Activated T-cell treated with anti-CD3 and anti-CD28 coated beads, Interleukin-2, amount 50 U/mL, for 24 hours (primary cell): ENCODE measurements around the gene DMBT1.

Experiments
- DNase-seq: peaks from one replicate; pipeline ENCODE4 v3.0.0-alpha.2; 2020
- H3K27ac Mint-ChIP-seq: 2 replicates; pipeline ENCODE4 v1.8.0; 2020; ENCODE audit warnings: mild to moderate bottlenecking, mixed read lengths
- H3K27me3 Mint-ChIP-seq: 2 replicates; pipeline ENCODE4 v1.8.0; 2020; ENCODE audit warnings: mixed read lengths
- H3K36me3 Mint-ChIP-seq: 2 replicates; pipeline ENCODE4 v1.8.0; 2020; ENCODE audit warnings: low read depth, mixed read lengths
- H3K4me1 Mint-ChIP-seq: 2 replicates; pipeline ENCODE4 v1.8.0; 2020; ENCODE audit warnings: low read depth, mixed read lengths
- H3K4me3 Mint-ChIP-seq: 2 replicates; pipeline ENCODE4 v1.8.0; 2020; ENCODE audit warnings: mild to moderate bottlenecking, moderate library complexity, mixed read lengths
- H3K9me3 Mint-ChIP-seq: 2 replicates; pipeline ENCODE4 v1.8.0; 2020; ENCODE audit warnings: mixed read lengths

The DMBT1 gene

DNA sequence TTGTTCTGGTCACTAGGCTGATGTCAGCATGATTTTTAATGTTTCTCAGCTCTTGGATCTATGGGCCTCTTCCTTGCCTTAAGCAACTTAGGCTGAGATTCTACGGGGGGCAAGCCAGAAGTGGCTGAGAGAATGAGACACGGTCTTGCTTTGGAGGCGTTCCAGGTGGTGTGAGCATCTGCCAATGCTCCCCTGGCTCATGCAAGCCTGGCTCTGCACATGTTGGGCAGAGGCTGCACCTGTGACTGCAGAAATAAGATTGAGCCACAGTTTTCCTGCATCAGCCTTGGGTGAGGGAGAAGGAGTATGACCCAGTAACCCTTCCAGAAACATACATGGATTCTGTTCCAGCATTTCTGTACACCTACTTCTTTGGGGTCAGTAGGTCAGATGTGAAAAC is 97.2 kb downstream of the DMBT1 start:
- no peaks in the 10 kb centered on the region for H3K4me1 Mint-ChIP-seq
- no peak overlapping the region for H3K27ac Mint-ChIP-seq
- H3K9me3 Mint-ChIP-seq, result no peaks in the 10 kb centered on the region
- peaks cover 24% of the 10 kb centered on the region for H3K27me3 Mint-ChIP-seq
- DNase-seq, result no peak
- no peaks in the 10 kb centered on the region for H3K36me3 Mint-ChIP-seq
- H3K4me3 Mint-ChIP-seq, result no peak overlapping the region

DNA sequence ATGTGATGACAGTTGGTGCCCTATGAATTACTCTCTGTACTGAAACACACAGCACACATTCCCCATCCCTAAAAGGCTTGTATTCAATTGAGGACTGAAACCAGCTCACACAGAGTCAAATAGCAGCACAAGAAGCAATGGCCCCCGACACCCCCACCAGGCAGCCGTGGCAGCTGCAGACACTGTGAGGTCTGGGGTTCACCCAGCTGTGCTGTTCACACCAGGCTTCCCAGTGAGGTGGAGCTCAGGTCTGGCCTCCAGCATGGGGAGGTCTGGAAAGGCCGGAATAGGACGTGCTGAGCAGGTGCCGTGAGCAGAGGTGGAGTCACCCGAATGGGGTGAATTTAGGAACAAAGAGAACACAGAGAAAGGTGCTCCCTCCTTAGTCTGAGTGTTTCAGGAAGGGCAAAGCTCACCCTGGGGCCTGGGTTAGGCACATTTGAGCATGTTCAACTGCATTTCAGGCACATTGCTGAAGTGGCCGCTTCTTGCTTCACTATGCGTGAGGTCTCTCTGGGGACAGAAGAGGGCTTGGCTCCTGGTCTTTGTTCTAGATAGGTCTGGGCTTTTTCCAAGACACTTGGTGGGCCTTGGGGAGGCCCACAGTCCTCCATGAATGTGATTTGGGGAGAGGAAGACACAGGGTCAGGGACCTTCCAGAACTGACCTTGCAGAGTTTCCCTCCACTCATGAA is 97.9 kb downstream of the DMBT1 start:
- H3K4me3 Mint-ChIP-seq, result no peak overlapping the region

DNA sequence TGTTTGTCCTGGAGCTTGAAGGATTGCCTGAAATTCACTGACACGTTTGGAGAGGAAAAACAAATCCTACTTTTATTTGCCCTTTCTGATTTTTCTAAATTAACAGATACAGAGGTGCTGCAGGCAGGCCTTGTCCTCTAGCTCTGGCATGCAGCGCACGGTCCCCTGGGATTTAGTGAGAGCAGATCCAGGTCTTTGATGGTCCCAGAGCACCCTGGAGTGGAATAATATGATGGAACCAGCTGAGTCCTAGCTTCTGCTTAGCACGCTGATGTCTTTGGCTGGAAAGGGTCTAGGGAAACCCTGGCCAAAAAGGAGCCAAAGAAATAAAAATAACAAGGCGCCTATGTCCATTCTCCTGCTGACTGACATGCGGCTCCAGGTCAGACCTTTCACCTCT is 98.6 kb downstream of the DMBT1 start:
- Mint-ChIP-seq H3K4me1 (no peaks in the 10 kb centered on the region), H3K9me3 (no peaks in the 10 kb centered on the region), H3K36me3 (no peaks in the 10 kb centered on the region), H3K27ac (no peak overlapping the region), H3K27me3 (peaks cover 25% of the 10 kb centered on the region), H3K4me3 (no peak overlapping the region)
- DNase-seq, result no peak

More for the DNA sequence above, 97.9 kb downstream of the DMBT1 start:
- no peak overlapping the region for H3K27ac Mint-ChIP-seq
- peaks cover 20% of the 10 kb centered on the region for H3K27me3 Mint-ChIP-seq
- no peaks in the 10 kb centered on the region for H3K36me3 Mint-ChIP-seq
- no peaks in the 10 kb centered on the region for H3K9me3 Mint-ChIP-seq
- no peaks in the 10 kb centered on the region for H3K4me1 Mint-ChIP-seq
- DNase-seq, result no peak

DNA sequence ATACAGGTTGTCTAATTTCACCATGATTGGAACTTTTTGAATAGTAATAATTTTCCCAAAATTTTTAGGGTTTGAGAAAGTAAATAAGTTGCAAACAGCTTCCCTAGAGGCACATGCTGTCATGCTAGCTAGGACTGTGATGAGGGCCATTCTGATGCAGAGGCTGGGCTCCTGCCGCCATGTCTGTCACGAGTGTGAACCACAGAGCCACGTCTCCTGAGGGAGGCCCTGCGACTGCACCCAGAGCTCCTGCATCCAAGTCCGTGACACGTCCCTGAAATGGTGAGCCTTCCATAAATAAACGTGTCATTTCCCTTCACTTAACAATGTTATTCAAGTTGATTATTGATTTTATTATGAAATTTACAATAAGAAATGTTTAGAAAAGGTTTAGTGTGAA is 99.1 kb downstream of the DMBT1 start:
- Mint-ChIP-seq H3K27ac (no peak overlapping the region), H3K9me3 (no peaks in the 10 kb centered on the region), H3K27me3 (peaks cover 26% of the 10 kb centered on the region), H3K4me3 (no peak overlapping the region), H3K36me3 (no peaks in the 10 kb centered on the region), H3K4me1 (no peaks in the 10 kb centered on the region)
- no peak for DNase-seq

DNA sequence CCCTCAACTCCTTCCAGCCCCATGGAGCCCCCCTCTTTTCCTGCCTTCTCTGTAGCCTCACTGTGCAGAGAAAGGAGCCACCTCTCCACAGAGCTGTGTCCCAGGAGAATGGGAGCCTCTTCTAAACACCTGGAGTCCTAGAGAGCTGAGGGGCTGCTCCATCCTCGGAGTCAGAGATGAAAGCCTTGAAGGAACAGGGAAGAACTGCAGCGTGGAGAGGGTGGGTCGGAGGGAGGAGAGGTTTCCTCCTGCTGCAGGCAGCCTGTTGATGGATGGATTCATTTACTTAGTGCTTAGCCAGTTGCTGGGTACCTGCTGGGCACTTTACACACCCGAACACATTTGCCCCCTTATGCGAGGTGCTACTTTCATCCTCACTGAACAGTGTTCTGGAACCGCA is 100.1 kb downstream of the DMBT1 start:
- no peaks in the 10 kb centered on the region for H3K36me3 Mint-ChIP-seq
- DNase-seq, result no peak
- H3K27ac Mint-ChIP-seq, result no peak overlapping the region
- H3K9me3 Mint-ChIP-seq, result no peaks in the 10 kb centered on the region
- H3K4me1 Mint-ChIP-seq, result no peaks in the 10 kb centered on the region
- no peak overlapping the region for H3K4me3 Mint-ChIP-seq
- H3K27me3 Mint-ChIP-seq, result peaks cover 24% of the 10 kb centered on the region

DNA sequence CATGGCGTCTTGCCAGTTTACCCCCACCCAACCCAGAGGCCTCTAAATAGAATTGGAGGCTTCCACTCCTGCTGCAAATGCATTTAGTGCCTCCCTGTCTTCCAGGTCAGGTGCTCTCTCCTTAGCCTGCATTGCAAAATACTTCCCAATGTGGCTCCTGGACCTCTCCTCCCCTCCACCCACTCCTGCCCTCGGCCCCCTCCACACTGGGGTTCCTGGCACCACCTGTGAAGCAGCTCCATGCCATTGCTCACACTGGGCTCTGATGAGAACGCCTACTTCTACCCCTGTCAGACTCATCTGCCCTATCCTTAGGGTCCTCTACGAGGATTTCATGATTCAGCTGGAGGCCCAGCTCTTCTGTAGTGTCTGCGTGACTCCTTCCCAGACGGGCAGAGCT is 101.7 kb downstream of the DMBT1 start:
- H3K36me3 Mint-ChIP-seq, result no peaks in the 10 kb centered on the region
- H3K4me1 Mint-ChIP-seq, result no peaks in the 10 kb centered on the region
- H3K4me3 Mint-ChIP-seq, result no peak overlapping the region
- H3K9me3 Mint-ChIP-seq, result no peaks in the 10 kb centered on the region
- no peak overlapping the region for H3K27ac Mint-ChIP-seq
- H3K27me3 Mint-ChIP-seq, result peaks cover 24% of the 10 kb centered on the region
- DNase-seq, result no peak

DNA sequence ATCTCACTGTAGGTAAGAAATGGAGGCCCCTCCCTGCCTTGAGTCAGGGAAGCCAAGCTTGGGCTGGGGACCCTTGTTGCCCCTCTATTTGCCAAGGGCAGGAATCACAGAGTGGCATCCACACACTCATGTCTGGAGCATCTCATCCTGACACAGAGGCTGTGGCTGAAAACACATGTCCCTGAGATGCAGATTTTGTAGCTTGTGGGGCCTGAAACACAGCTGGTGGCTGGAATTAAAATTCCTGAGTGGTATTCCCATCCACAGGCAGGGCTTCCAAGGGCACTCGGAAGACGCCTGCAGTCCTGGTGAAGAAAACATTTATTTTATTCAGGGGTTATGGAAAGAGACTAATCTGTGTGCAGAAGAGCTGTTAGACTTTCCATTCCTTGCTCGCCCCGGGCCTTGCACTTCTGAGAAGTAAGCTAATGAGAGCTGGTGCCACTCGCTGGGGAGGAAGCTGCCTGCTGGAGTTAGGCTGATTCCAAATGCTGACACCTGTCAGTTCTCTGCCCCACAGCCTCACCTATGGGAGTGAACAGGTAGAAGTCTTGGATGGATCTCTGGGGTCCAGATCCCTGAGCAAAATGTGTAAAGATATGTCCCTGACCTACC is 103.1 kb downstream of the DMBT1 start:
- DNase-seq, result no peak
- no peaks in the 10 kb centered on the region for H3K4me1 Mint-ChIP-seq
- H3K27ac Mint-ChIP-seq, result no peak overlapping the region
- H3K9me3 Mint-ChIP-seq, result no peaks in the 10 kb centered on the region
- peaks cover 31% of the 10 kb centered on the region for H3K27me3 Mint-ChIP-seq
- no peak overlapping the region for H3K4me3 Mint-ChIP-seq
- H3K36me3 Mint-ChIP-seq, result no peaks in the 10 kb centered on the region

DNA sequence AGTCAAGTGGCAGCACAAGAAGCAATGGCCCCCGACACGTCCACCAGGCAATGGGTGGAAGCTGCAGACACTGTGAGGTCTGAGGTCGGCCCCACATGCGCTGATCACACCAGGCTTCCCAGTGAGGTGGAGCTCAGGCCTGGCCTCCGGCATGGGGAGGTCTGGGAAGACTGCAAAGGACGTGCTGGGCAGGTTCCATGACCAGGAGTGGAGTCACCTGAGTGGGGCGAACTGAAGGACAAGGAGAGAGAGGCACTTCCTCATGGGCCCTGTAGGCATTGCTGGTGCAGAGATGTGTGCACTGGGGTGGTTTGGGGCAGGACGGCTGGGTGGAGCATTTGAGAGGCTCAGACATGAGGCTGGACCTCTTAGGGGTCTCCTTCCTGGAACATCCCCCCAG is 103.9 kb downstream of the DMBT1 start:
- Mint-ChIP-seq H3K36me3 (no peaks in the 10 kb centered on the region), H3K27ac (no peak overlapping the region), H3K4me3 (no peak overlapping the region), H3K9me3 (no peaks in the 10 kb centered on the region), H3K4me1 (no peaks in the 10 kb centered on the region), H3K27me3 (peaks cover 31% of the 10 kb centered on the region)
- DNase-seq, result no peak

DNA sequence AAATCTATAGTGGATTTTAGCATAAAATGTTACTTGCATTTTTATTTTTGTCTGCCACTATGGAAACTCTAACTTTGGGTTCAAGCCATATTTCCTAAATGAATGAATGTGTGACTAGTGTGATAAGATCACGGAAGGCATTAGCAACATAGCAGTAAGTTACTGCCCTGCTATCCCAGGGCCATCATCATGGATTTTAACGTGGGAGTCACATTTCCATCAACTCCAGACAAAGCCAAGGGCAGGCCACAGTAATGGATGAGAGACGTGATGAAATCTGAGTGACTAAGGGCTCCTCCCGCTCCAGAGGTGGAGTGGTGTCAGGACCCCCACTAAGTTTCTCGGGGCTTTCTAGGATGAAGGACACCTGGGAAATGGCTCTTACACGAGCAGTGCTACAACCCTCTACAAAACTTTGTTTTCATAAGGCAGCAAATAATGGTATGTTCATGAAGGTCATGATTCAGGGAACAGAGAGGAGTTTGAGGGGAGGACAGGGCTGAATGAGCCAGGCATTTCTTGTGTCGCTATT is 104.8 kb downstream of the DMBT1 start:
- no peaks in the 10 kb centered on the region for H3K36me3 Mint-ChIP-seq
- H3K27me3 Mint-ChIP-seq, result peaks cover 35% of the 10 kb centered on the region
- H3K4me3 Mint-ChIP-seq, result no peak overlapping the region
- H3K9me3 Mint-ChIP-seq, result no peaks in the 10 kb centered on the region
- no peak overlapping the region for H3K27ac Mint-ChIP-seq
- no peak for DNase-seq
- no peaks in the 10 kb centered on the region for H3K4me1 Mint-ChIP-seq

DNA sequence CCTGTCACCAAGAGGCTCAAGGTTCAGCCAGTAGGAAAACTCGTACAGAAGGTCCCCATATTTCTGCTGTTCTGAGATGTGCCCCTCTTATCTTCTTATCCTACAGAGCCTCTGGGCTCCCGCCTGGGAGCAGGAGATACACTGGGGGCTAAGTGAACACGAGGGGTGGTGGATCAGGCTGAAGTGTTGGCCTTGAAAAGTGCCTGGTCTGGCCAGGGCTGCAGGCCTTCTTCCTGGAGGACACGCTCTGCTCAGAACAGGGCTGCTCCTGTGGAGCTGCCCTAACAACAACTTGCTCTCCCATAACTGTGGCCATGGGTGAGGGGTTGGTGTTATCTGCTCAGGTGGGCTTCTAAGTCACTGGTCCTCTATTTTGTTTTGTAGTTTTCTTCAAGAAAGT is 105.4 kb downstream of the DMBT1 start:
- peaks cover 35% of the 10 kb centered on the region for H3K27me3 Mint-ChIP-seq
- H3K36me3 Mint-ChIP-seq, result no peaks in the 10 kb centered on the region
- no peak overlapping the region for H3K4me3 Mint-ChIP-seq
- no peak overlapping the region for H3K27ac Mint-ChIP-seq
- no peaks in the 10 kb centered on the region for H3K9me3 Mint-ChIP-seq
- no peak for DNase-seq
- no peaks in the 10 kb centered on the region for H3K4me1 Mint-ChIP-seq

DNA sequence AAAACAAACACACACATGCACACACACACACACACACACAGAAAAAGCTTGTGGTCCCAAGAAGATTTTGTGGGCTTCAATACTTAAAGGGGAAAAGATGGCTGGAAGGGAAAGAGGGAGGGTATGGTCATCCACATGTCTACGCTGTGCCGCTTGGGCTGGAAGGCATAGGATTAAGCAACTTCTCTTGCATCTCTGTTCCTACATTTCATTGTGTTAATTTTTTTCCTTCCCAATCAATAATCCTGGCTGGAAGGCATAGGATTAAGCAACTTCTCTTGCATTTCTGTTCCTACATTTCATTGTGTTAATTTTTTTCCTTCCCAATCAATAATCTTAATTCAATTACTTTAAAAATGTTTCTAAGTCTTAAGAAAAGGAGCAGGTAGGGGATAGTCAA is 108.5 kb downstream of the DMBT1 start:
- no peak overlapping the region for H3K27ac Mint-ChIP-seq
- no peaks in the 10 kb centered on the region for H3K9me3 Mint-ChIP-seq
- no peak overlapping the region for H3K4me3 Mint-ChIP-seq
- DNase-seq, result no peak
- H3K4me1 Mint-ChIP-seq, result no peaks in the 10 kb centered on the region
- peaks cover 30% of the 10 kb centered on the region for H3K27me3 Mint-ChIP-seq
- H3K36me3 Mint-ChIP-seq, result no peaks in the 10 kb centered on the region

DNA sequence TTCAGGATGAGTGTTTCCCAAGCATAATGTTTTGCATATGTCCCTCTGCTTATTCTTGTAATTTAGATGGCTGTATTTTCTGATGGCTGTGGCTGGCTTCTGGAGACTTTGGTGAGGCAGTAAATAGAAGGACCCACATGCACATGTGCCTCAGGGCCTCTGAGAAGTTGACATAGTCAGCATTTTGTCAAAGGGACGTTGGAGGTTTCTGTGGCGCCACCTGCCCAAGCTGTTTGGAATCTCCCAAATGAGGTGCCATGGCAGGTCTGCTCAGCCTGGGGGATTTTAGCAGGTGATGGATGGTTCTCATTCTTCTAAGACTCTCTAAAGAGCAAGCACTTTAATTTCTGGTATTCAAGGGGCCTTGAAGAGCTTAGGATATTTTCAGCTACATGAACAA is 109.3 kb downstream of the DMBT1 start:
- Mint-ChIP-seq H3K27ac (no peak overlapping the region), H3K27me3 (peaks cover 28% of the 10 kb centered on the region), H3K9me3 (no peaks in the 10 kb centered on the region), H3K4me3 (no peak overlapping the region), H3K36me3 (no peaks in the 10 kb centered on the region), H3K4me1 (no peaks in the 10 kb centered on the region)
- DNase-seq, result no peak

DNA sequence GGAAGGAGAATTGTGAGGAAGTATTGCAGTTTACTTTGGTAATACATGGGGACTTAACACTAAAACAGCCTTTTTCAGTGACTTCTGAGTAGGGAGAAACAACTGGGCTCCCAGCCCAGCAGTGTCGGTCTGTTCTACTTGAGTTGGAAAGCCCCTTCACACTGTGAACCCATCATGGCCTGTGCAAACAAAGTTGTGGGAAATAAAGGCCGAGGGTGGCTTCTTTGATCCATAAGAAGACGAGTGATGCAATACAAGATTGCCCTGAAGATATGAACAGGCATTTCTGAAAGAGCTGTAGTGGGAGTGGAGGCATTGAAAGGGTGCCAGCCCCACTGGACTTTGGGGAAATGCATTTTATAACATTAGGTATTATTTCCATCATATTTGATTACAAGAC is 110.8 kb downstream of the DMBT1 start:
- Mint-ChIP-seq H3K4me1 (no peaks in the 10 kb centered on the region), H3K4me3 (no peak overlapping the region), H3K27ac (no peak overlapping the region), H3K27me3 (peaks cover 29% of the 10 kb centered on the region), H3K36me3 (no peaks in the 10 kb centered on the region), H3K9me3 (no peaks in the 10 kb centered on the region)
- no peak for DNase-seq

DNA sequence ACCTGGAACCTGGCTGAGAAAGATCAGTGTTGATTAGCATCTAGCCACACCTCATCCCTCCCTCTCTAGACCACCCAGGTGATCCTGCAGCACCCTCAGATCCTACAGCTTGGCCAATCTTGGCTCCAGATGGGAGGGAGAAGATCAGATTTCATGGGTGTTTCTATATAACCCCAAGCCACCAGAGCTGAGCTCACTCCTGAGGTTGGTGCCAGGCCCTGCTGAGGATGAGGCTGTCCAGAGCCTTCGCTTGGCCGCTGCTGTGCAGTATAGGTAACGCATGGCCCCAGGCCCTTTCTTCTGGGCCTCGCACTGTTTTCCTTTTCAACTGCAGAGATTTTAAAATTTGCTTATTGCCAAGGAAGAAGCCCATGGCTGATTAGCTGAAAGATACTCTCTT is 112.1 kb downstream of the DMBT1 start:
- no peak overlapping the region for H3K4me3 Mint-ChIP-seq

DNA sequence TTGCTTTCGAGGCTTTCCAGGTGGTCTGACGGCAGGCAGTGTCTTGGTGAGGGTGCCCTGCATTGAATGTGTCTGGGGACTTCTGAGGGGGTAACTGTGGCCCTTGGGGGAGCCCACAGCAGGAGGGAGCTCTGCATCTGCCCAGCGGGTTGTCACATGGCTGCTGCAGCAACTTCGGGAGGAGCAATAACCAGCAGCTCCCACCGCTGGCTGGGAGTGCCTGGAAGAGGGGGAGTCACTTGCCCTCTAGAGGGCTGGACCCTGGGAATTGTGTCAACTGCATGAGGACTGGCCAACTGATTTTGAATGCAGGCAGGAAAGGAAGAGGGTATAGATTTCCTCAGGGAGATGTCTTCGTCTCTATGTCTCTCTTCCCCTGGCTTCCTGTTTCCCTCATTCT is 112.7 kb downstream of the DMBT1 start:
- H3K27ac Mint-ChIP-seq, result no peak overlapping the region
- no peaks in the 10 kb centered on the region for H3K36me3 Mint-ChIP-seq
- DNase-seq, result no peak
- H3K27me3 Mint-ChIP-seq, result peaks cover 39% of the 10 kb centered on the region
- no peaks in the 10 kb centered on the region for H3K9me3 Mint-ChIP-seq
- no peak overlapping the region for H3K4me3 Mint-ChIP-seq
- no peaks in the 10 kb centered on the region for H3K4me1 Mint-ChIP-seq

More for the DNA sequence above, 112.1 kb downstream of the DMBT1 start:
- Mint-ChIP-seq H3K27me3 (peaks cover 39% of the 10 kb centered on the region), H3K27ac (no peak overlapping the region), H3K9me3 (no peaks in the 10 kb centered on the region), H3K36me3 (no peaks in the 10 kb centered on the region), H3K4me1 (no peaks in the 10 kb centered on the region)
- DNase-seq, result no peak
